GM15510 (cell line): Measurements from ENCODE around the gene GNGT1.

ENCODE experiments used
- POLR2A ChIP-seq: IDR thresholded peaks from 3 replicates; pipeline ENCODE4 v1.6.1; 2011; ENCODE audit warnings: borderline replicate concordance; ENCODE audit not compliant: insufficient read length; ENCODE audit errors: extremely low read depth

GNGT1 gene

GRCh38 chr7:93933156-93933555, 26.8 kb downstream of the GNGT1 start:
- no peak for TF ChIP-seq POLR2A

DNA sequence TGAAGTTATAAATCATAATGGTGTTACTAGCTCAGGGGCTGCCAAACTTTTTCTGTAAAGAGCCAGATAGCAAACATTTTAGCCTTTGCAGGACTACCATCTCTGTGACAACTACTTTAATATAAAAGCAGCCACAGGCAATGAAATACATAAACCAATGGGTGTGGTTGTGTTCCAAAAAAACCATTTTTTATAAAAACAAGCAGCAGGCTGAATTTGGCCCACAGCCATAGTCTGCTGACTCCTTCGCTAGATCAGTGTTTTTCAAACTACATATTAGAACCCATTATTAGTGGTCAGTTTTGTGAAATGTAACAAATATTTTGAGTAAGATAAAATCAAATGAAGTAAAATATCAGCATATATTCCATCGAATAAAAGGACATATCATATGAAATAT, 28.7 kb downstream of the GNGT1 start:
- TF ChIP-seq POLR2A: no peak

GRCh38 chr7:93937818-93938217, 31.5 kb downstream of the GNGT1 start:
- no peak for TF ChIP-seq POLR2A

GRCh38 chr7:93938293-93938692, 31.9 kb downstream of the GNGT1 start:
- no peak for TF ChIP-seq POLR2A

- TF ChIP-seq POLR2A: no peak
Measured at GRCh38 chr7:93941945-93942344, 35.6 kb downstream of the GNGT1 start.

DNA sequence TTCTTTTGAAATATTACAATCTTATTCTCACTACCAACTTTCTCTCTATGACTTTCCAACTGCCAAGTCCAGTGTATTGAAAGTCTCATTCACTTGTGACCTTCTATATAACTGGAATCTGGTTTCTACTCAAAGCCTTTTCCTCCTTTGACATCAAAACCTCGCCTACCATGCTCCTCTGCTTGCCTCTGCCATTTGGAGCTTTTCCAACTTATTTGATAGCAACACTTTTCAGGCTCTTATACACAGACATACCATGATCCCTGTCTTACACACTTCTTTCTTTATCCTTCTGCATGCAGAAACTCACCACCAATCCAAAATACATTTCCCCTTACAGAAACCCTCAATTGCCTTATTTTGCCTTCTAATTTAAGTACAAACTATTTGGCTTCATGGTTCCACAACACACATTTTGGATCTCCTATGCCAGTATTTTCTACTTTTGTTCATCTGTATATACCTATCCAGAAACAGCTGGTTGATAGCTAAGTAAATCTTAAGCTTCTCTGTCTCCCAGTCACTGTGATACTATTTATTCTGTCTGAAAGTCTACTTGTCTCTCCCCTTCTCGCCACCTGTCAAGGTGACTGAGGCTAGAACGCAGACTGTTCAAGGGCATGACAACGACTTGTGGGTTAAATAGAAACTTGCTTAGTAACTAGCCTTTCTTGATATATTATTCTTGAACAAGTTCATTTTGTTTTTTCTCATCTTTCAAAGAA, 37.6 kb downstream of the GNGT1 start:
- no peak for TF ChIP-seq POLR2A

- no peak for TF ChIP-seq POLR2A
Measured at GRCh38 chr7:93944673-93945072, 38.3 kb downstream of the GNGT1 start.

DNA sequence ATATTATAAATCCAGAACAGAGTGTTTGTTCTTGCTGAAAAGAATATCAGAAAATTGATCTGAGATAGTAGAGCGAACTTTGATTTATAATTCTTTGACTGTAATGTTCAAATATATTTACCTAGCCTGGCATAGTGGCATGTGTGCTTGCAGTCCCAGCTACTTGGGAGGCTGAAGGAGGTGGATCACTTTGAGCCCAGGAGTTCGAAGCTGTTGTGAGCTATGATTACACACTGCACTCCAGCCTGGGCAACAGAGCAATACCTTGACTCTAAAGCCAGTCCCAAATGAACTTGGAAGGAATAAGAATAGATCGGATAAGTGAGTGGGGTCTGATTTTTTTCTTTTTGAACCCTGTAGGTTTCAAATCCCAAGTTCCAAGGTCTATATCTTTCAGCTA, 38.7 kb downstream of the GNGT1 start:
- TF ChIP-seq POLR2A: no peak

DNA sequence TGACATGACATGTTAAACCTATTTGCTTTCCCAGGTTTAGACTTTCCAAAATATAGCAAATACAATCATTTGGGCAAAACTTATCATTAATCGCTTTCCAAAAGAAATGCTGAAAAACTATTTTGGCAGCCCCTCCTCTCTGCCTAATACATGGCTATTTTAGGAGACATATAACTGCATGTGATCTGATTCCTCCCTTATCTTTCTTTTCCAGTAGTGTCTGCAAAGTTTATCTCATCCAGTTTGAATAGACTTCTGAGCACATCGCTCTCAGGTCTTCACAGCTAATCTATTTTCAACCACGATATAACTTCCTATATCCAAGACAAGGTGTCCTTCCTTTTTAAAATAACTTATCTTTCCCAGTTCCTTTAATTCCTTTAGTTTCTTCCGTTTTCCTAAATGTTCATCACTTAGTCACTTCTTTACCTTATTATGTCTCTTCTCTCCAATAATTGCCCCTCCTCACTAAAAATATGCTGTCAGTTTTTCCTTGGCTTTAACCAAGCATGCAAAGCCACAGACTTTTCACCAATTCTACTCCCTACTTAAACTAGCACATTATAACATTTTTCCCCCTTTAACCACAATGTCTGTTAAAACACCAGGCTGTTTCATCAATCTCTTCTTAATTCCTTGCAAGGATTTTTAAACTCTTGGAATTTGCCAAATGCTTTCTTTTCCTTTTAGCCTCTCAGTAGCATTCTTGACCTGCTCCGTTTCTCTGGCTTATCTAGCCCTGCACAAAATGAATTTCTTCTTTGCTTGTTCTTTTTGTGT, 39.6 kb downstream of the GNGT1 start:
- TF ChIP-seq POLR2A: no peak

DNA sequence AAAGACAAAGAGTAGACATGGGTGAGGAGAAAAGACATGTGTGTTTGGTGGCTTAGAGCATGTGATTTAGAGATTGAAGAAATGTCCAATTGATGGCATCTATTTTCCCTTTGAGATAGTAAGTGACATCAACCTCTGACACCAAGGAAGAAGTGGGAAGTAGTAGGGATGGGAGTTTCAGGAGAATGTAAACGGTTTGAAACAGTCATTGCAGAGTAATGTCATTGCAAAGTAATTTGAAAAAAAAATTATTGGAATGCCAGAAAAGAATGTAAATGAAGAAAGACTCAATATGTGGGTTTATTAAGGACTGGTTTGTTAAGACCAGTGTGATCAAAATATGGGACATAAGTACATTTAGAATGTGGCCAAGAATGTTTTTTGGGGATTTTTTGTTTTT, 41.7 kb downstream of the GNGT1 start:
- no peak for TF ChIP-seq POLR2A

DNA sequence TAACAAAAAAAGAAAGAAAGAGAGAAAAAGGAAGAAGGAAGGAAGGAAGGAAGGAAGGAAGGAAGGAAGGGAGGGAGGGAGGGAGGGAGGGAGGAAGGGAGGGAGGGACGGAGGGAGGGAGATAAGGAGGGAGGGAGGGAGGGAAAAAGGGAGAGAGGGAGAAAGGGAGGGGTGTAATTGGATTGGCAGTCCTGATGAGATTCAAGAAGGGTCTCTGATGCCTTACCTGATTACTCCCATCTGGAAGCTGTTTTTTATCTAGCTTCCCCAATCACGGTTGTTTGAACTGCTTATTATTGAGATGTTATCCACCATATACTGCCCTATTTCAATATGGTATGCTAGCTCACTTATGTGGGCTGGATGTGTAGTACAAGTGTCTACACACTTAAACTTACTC, 42.5 kb downstream of the GNGT1 start:
- no peak for TF ChIP-seq POLR2A

- TF ChIP-seq POLR2A: no peak
Measured at GRCh38 chr7:93949423-93949822, 43.1 kb downstream of the GNGT1 start.

GRCh38 chr7:93955304-93955703, 48.9 kb downstream of the GNGT1 start:
- TF ChIP-seq POLR2A: no peak

GRCh38 chr7:93957767-93958166, 51.4 kb downstream of the GNGT1 start:
- TF ChIP-seq POLR2A: no peak

DNA sequence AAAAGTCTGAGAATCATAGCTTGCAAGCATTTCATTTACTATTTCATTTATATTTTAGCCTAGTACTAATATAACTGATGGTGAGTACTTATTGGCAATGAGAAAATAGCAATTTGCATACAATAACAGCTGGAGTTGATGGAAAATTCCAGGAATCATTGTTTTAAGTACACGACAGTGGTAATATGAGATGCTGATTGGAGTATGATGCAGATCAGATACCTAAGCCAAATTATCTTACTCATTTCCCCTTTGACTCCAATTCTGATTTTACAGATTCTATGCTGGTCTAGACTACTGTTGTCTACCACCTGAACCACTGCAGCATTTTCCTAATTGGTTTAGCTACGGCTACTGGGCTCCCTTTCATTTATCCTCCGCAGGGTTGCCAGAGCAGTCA, 51.8 kb downstream of the GNGT1 start:
- no peak for TF ChIP-seq POLR2A

DNA sequence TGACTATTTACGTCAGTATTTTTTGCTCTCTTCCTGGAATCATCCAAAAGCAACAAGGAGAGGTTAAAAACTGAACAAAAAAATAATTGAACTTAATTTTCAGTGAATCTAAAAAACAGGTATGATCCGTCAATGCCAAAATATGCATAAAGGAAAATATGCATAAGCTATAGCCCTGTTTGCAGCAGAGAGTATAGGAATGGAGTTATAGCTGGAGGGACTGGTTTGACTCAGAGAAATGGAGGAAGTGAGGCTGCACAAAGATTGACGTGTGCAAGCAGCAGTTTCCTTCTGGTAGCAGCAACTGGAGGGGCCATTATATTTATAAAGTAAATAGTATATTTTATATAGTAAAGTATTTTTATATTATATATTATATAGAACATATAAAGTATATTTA, 52.3 kb downstream of the GNGT1 start:
- no peak for TF ChIP-seq POLR2A
